HG02885 (cell line): ENCODE results near the gene S100A13.
"Not testable (repeated sequence)": the region's sequence is repeated elsewhere in the genome, so short reads cannot be mapped to it uniquely, and the experiment has no call there.

Source experiments
- ATAC-seq: cut with Tn5 transposase; IDR thresholded peaks from one replicate; pipeline ENCODE4 v1.9.1; 2021; ENCODE audit warnings: mild to moderate bottlenecking; ENCODE audit not compliant: unreplicated experiment, poor library complexity

Gene S100A13

GRCh38 chr1:153626904-153627714 is at the start of gene S100A13:
S100A13 (minus strand) TSS chr1:153627505; CDS start chr1:153626472, 1,033 bp downstream.
- no peak for ATAC-seq

GRCh38 chr1:153673511-153673910 is 46.2 kb upstream of the S100A13 start:
- ATAC-seq, result no peak

- not testable (repeated sequence) for ATAC-seq
These were observed 44.5 kb upstream of the S100A13 start for GRCh38 chr1:153671628-153672353.

- peak; percentile 92 for ATAC-seq
These were observed 43.7 kb upstream of the S100A13 start, which contains the start of gene ILF2 for GRCh38 chr1:153670859-153671627. ILF2 (minus strand) TSS chr1:153670993; CDS start chr1:153670922, 71 bp downstream.

GRCh38 chr1:153670257-153670858 is 43.1 kb upstream of the S100A13 start:
- ATAC-seq, result no peak

- no peak for ATAC-seq
These were observed 42.3 kb upstream of the S100A13 start for GRCh38 chr1:153669606-153670005.

- not testable (repeated sequence) for ATAC-seq
These were observed 41.4 kb upstream of the S100A13 start for GRCh38 chr1:153668672-153669071.

GRCh38 chr1:153667439-153667838 is 40.1 kb upstream of the S100A13 start:
- ATAC-seq, result no peak

- no peak for ATAC-seq
These were observed 35.9 kb upstream of the S100A13 start for GRCh38 chr1:153663211-153663610.

GRCh38 chr1:153662269-153662668 is 35.0 kb upstream of the S100A13 start:
- no peak for ATAC-seq

- ATAC-seq, result no peak
These were observed 33.9 kb upstream of the S100A13 start for GRCh38 chr1:153661111-153661708.

- ATAC-seq, result no peak
These were observed 32.4 kb upstream of the S100A13 start for GRCh38 chr1:153659656-153660055.

- ATAC-seq, result peak; percentile 7
These were observed 31.9 kb upstream of the S100A13 start for GRCh38 chr1:153659175-153659534.

- peak; percentile 92 for ATAC-seq
These were observed 31.3 kb upstream of the S100A13 start, which contains the start of gene SNAPIN for GRCh38 chr1:153658400-153659174. SNAPIN (plus strand) TSS chr1:153658703; CDS start chr1:153658744, 41 bp downstream.

- no peak for ATAC-seq
These were observed 28.0 kb upstream of the S100A13 start for GRCh38 chr1:153655333-153655732.

GRCh38 chr1:153652805-153653500 is 25.6 kb upstream of the S100A13 start:
- ATAC-seq, result no peak

- ATAC-seq, result no peak
These were observed 24.5 kb upstream of the S100A13 start for GRCh38 chr1:153651771-153652170.

GRCh38 chr1:153649863-153650235 is 22.5 kb upstream of the S100A13 start:
- no peak for ATAC-seq
